GM19324 (cell line): ENCODE results near the gene STX2.
"Not testable (repeated sequence)": the region's sequence is repeated elsewhere in the genome, so short reads cannot be mapped to it uniquely, and the experiment has no call there.

ENCODE experiments used
- ATAC-seq: cut with Tn5 transposase; IDR thresholded peaks from one replicate; pipeline ENCODE4 v1.9.1; 2021; ENCODE audit warnings: mild to moderate bottlenecking, moderate library complexity; ENCODE audit not compliant: unreplicated experiment, low FRiP score

STX2 gene

GRCh38 chr12:130838951-130839769, at the start of gene STX2:
Gene STX2, minus strand, starts transcription at chr12:130839250. Its CDS starts 151 bp downstream, at chr12:130839099.
- peak; percentile 95 for ATAC-seq

- ATAC-seq: not testable (repeated sequence)
These were observed 48.1 kb upstream of the STX2 start for GRCh38 chr12:130887190-130887589.

GRCh38 chr12:130881548-130881947, 42.5 kb upstream of the STX2 start:
- no peak for ATAC-seq

GRCh38 chr12:130881046-130881445, 42.0 kb upstream of the STX2 start:
- no peak for ATAC-seq

GRCh38 chr12:130880411-130880885, 41.4 kb upstream of the STX2 start:
- ATAC-seq: peak; percentile 50

GRCh38 chr12:130879781-130880389, 40.8 kb upstream of the STX2 start:
- peak; percentile 14 for ATAC-seq

- peak; percentile 76 for ATAC-seq
These were observed 40.2 kb upstream of the STX2 start for GRCh38 chr12:130879212-130879686.

- ATAC-seq: no peak
These were observed 39.4 kb upstream of the STX2 start for GRCh38 chr12:130878193-130879185.

- no peak for ATAC-seq
These were observed 38.3 kb upstream of the STX2 start for GRCh38 chr12:130877333-130877732.

GRCh38 chr12:130876758-130877157, 37.7 kb upstream of the STX2 start:
- no peak for ATAC-seq

- no peak for ATAC-seq
These were observed 37.2 kb upstream of the STX2 start for GRCh38 chr12:130876297-130876696.

- not testable (repeated sequence) for ATAC-seq
These were observed 36.7 kb upstream of the STX2 start for GRCh38 chr12:130875708-130876107.

GRCh38 chr12:130875193-130875592, 36.1 kb upstream of the STX2 start:
- ATAC-seq: no peak

GRCh38 chr12:130874696-130875095, 35.6 kb upstream of the STX2 start:
- ATAC-seq: no peak

- no peak for ATAC-seq
These were observed 34.8 kb upstream of the STX2 start for GRCh38 chr12:130873825-130874224.

GRCh38 chr12:130873106-130873795, 34.2 kb upstream of the STX2 start:
- ATAC-seq: no peak

- peak; percentile 38 for ATAC-seq
These were observed 33.4 kb upstream of the STX2 start for GRCh38 chr12:130872179-130873096.

- ATAC-seq: peak; percentile 92
These were observed 32.5 kb upstream of the STX2 start, which contains the start of gene RAN for GRCh38 chr12:130871286-130872178. Gene RAN, plus strand, starts transcription at chr12:130872066. Its CDS starts 528 bp downstream, at chr12:130872594.
